Left ventricle myocardium inferior (tissue), 1 donor: ENCODE results near the gene KRT35. TPM values are rescaled to one million over a fixed set of nuclear protein-coding genes. Genes with fewer than 3 reads are reported as not detected.

ENCODE experiments used
- DNase-seq: peaks from one replicate; pipeline ENCODE4 v3.0.0-alpha.2; 2020
- H3K27ac ChIP-seq: fragments of 200-600 bp; replicated peaks from 2 replicates; pipeline ENCODE4 v1.8.0; 2021
- H3K27me3 ChIP-seq: fragments of 200-600 bp; 2 replicates; pipeline ENCODE4 v1.8.0; 2021; ENCODE audit warnings: low read depth
- H3K36me3 ChIP-seq: fragments of 200-600 bp; 2 replicates; pipeline ENCODE4 v1.8.0; 2021
- H3K4me1 ChIP-seq: fragments of 200-600 bp; 2 replicates; pipeline ENCODE4 v1.8.0; 2021
- H3K4me3 ChIP-seq: fragments of 200-600 bp; 2 replicates; pipeline ENCODE4 v1.8.0; 2021; ENCODE audit warnings: mild to moderate bottlenecking, moderate library complexity
- H3K9me3 ChIP-seq: fragments of 200-600 bp; replicated peaks from 2 replicates; pipeline ENCODE4 v1.8.0; 2021
- intact Hi-C: fragments of 100-400 bp; cut with micrococcal nuclease; formaldehyde crosslinking; loops from one replicate; pipeline ENCODE4 v1.11.0; 2022
- total RNA-seq: library from RNA; stranded (reverse); fragmentation: NEBNext Ultra II Directional; extraction: Animal tissue kit (Norgen Biotek cat#: 25700); gene quantifications from one replicate; pipeline ENCODE4 v1.2.1, GENCODE V29; 2021
- TF ChIP-seq, protein P1 (sequence below): fragments of 200-600 bp; IDR thresholded peaks from 2 replicates; pipeline ENCODE4 v1.8.0; 2021; ENCODE audit warnings: antibody characterized with exemption, mild to moderate bottlenecking, borderline replicate concordance
- donor health status: DM: no; HTN: yes; CAD: no; lungs with severe emphysema.

The KRT35 gene
- total RNA-seq, 1 donor from 2014 or later = not detected

- TF ChIP-seq, protein P1, sequence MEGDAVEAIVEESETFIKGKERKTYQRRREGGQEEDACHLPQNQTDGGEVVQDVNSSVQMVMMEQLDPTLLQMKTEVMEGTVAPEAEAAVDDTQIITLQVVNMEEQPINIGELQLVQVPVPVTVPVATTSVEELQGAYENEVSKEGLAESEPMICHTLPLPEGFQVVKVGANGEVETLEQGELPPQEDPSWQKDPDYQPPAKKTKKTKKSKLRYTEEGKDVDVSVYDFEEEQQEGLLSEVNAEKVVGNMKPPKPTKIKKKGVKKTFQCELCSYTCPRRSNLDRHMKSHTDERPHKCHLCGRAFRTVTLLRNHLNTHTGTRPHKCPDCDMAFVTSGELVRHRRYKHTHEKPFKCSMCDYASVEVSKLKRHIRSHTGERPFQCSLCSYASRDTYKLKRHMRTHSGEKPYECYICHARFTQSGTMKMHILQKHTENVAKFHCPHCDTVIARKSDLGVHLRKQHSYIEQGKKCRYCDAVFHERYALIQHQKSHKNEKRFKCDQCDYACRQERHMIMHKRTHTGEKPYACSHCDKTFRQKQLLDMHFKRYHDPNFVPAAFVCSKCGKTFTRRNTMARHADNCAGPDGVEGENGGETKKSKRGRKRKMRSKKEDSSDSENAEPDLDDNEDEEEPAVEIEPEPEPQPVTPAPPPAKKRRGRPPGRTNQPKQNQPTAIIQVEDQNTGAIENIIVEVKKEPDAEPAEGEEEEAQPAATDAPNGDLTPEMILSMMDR = no peak
- Histone ChIP-seq H3K9me3 (peaks cover 3% of the 10 kb centered on the region), H3K36me3 (no peaks in the 10 kb centered on the region), H3K4me1 (peaks cover 15% of the 10 kb centered on the region), H3K27me3 (peaks cover 83% of the 10 kb centered on the region), H3K27ac (no peak overlapping the region), H3K4me3 (no peak overlapping the region)
- intact Hi-C loops = no loop called here
- no peak for DNase-seq
Observed at GRCh38 chr17:41462705-41463104, 18.2 kb downstream of the KRT35 start.

GRCh38 chr17:41457676-41458075, 23.3 kb downstream of the KRT35 start:
- H3K27me3 ChIP-seq = peaks cover 98% of the 10 kb centered on the region
- intact Hi-C loops = no loop called here

DNA sequence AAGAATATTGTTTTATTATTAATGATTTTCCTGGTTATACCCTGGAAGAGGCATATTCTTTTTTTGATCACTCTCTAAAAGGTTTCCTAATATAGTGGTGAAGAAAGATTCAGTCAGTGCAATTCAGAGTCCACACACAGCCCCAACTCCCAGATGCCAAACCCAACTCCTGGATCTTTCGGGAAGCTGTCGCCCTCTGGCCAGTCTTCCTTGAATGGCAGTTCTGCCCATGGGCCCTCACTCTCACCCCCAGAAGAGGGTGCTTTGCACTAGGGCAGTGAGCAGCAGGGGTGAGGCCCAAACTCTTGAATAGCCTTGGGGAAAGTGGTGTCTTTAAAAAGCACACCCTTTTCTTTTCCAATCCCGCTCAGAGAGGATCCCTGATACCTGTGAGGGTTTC, 24.7 kb downstream of the KRT35 start:
- H3K27me3 ChIP-seq = peaks cover 98% of the 10 kb centered on the region
- peaks cover 10% of the 10 kb centered on the region for H3K9me3 ChIP-seq
- no peak overlapping the region for H3K4me3 ChIP-seq
- H3K36me3 ChIP-seq = no peaks in the 10 kb centered on the region
- intact Hi-C loops = no loop called here
- TF ChIP-seq, protein P1 = no peak
- H3K27ac ChIP-seq = no peak overlapping the region
- no peak for DNase-seq
- H3K4me1 ChIP-seq = no peaks in the 10 kb centered on the region

More at GRCh38 chr17:41457676-41458075, 23.3 kb downstream of the KRT35 start:
- TF ChIP-seq, protein P1 = no peak
- Histone ChIP-seq H3K36me3 (no peaks in the 10 kb centered on the region), H3K27ac (no peak overlapping the region), H3K4me3 (no peak overlapping the region), H3K4me1 (no peaks in the 10 kb centered on the region), H3K9me3 (no peaks in the 10 kb centered on the region)
- DNase-seq = no peak

DNA sequence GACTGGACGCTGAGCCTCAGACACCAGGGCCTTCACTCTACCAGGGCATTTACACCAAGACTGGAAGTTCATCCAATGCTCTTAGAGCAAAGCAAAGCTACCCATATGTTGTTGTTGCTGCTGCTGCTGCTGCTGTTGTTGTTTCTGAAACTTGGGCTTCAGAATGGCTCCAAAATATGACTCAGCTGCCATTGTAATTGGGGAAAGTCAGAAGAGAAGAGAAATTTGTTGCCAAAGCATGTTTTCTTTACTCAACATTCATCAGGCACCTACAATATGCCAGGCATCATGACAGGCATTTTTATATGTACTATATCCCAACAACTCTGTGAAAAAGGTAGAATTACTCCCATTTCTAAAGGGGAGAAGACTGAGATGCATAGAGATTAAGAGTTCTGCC, 25.7 kb downstream of the KRT35 start:
- H3K36me3 ChIP-seq = no peaks in the 10 kb centered on the region
- TF ChIP-seq, protein P1 = no peak
- H3K27me3 ChIP-seq = peaks cover 98% of the 10 kb centered on the region
- no peak for DNase-seq
- peaks cover 19% of the 10 kb centered on the region for H3K9me3 ChIP-seq
- H3K27ac ChIP-seq = no peak overlapping the region
- intact Hi-C loops = no loop called here
- H3K4me1 ChIP-seq = no peaks in the 10 kb centered on the region
- H3K4me3 ChIP-seq = no peak overlapping the region

GRCh38 chr17:41453066-41453465, 27.9 kb downstream of the KRT35 start:
- peaks cover 19% of the 10 kb centered on the region for H3K9me3 ChIP-seq

More at GRCh38 chr17:41453066-41453465, 27.9 kb downstream of the KRT35 start:
- Histone ChIP-seq H3K27ac (no peak overlapping the region), H3K27me3 (peaks cover 96% of the 10 kb centered on the region), H3K4me1 (no peaks in the 10 kb centered on the region), H3K36me3 (no peaks in the 10 kb centered on the region), H3K4me3 (no peak overlapping the region)
- TF ChIP-seq, protein P1 = no peak
- DNase-seq = no peak
- intact Hi-C loops = no loop called here
